Sigmoid colon (tissue), 7 donors: ENCODE results near the gene YWHAE. TPM values are rescaled to one million over a fixed set of nuclear protein-coding genes. Genes with fewer than 3 reads are reported as not detected.

ENCODE experiments used
- DNase-seq: peaks from one replicate; pipeline ENCODE4 v3.0.0-alpha.2; 2019
- H3K27ac ChIP-seq, 4 donors: fragments of 200-600 bp; sonication (generic); one replicate each; pipeline ENCODE4 v1.5.1; 2016 to 2019; ENCODE audit warnings: mild to moderate bottlenecking in 1 of 4
- H3K27me3 ChIP-seq, 3 donors: fragments of 200-600 bp; sonication (generic); one replicate each; pipeline ENCODE4 v1.5.1; 2019; ENCODE audit warnings: mild to moderate bottlenecking in 1 of 3
- H3K36me3 ChIP-seq, 4 donors: fragments of 200-600 bp; sonication (generic); one replicate each; pipeline ENCODE4 v1.5.1; 2016 to 2019
- H3K4me1 ChIP-seq, 4 donors: fragments of 200-600 bp; sonication (generic); one replicate each; pipeline ENCODE4 v1.5.1; 2017 to 2019
- H3K4me3 ChIP-seq, 4 donors: fragments of 200-600 bp; sonication (generic); one replicate each; pipeline ENCODE4 v1.5.1; 2017 to 2019; ENCODE audit warnings: mild to moderate bottlenecking in 2 of 4, moderate library complexity in 1 of 4
- H3K9me3 ChIP-seq, 4 donors: fragments of 200-600 bp in 3 of 4; sonication (generic) in 3 of 4; one replicate each; pipeline versions ENCODE4 v1.5.1 to v1.6.1; 2013 to 2019
- CTCF ChIP-seq, 4 experiments: fragments of 450-650 bp in 3 of 4; fragments of 200-600 bp in 1 of 4; IDR thresholded peaks; one replicate each; pipeline ENCODE4 v1.5.1; 2016 to 2019; ENCODE audit warnings: antibody characterized with exemption in 4 of 4, mild to moderate bottlenecking in 3 of 4, moderate library complexity in 2 of 4
- EP300 ChIP-seq, 4 donors: sonication (generic); formaldehyde crosslinking; IDR thresholded peaks; one replicate each; pipeline ENCODE4 v1.6.1; 2017; ENCODE audit warnings: antibody characterized with exemption in 4 of 4
- POLR2A ChIP-seq, 2 donors: fragments of 450-650 bp; IDR thresholded peaks; one replicate each; pipeline ENCODE4 v1.6.1; 2016; ENCODE audit warnings: antibody characterized with exemption in 2 of 2, mild to moderate bottlenecking in 2 of 2, moderate library complexity in 2 of 2
- POLR2AphosphoS5 ChIP-seq, 4 donors: sonication (generic); formaldehyde crosslinking; IDR thresholded peaks; one replicate each; pipeline ENCODE4 v1.6.1; 2017; ENCODE audit warnings: antibody characterized with exemption in 4 of 4
- WGBS, 2 donors: extraction: QIAGEN DNeasy Blood & Tissue Kit; methylation state at CpG; one replicate each; pipeline ENCODE4 v1.1.7; 2013; 5-methylcytosine and 5-hydroxymethylcytosine counted together
- intact Hi-C: fragments of 100-400 bp; cut with DNase I; formaldehyde crosslinking; loops from one replicate; pipeline ENCODE4 v1.15.1; 2023
- polyA plus RNA-seq, 3 donors: library from polyadenylated mRNA; stranded (reverse); fragments of 200-250 nt; gene quantifications; one replicate each; pipeline ENCODE4 v1.2.3, GENCODE V29; 2013
- total RNA-seq, 4 donors: library from RNA; depleted of rRNA; stranded (reverse); fragments of >200 nt; gene quantifications; one replicate each; pipeline ENCODE4 v1.1.0, GENCODE V29; 2016
- donor health status: healthy with polysubstance abuse.
- donor health status: Bipolar disorder and iron deficiency.
- donor health status: healthy.

YWHAE gene
- total and polyA plus RNA-seq, 7 donors: 312 to 507 (median 378) TPM

DNA sequence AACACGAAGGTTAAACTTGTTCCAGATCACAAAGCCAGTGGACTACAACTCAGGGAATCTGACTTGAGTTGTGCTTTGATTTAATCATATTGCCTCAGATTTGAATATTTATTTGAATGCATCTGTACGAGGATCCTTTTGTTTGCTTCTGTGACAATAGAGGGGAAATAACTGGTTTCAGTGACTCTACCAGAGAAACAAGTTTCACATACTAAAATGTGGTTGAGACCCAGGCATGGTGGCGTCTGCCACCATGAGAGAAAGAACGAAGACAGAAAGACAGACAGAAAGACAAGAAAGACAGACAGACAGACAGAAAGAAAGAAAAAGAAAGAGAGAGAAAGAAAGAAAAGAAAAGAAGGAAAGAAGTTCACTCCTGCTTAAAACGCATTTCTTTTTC, 24.0 kb downstream of the YWHAE start:
- H3K27ac ChIP-seq: peak overlapping the region; percentile 18 to 83 (median 74)
- H3K27me3 ChIP-seq: no peaks in the 10 kb centered on the region
- H3K4me1 ChIP-seq: peaks cover 0 to 100% (median 99%) of the 10 kb centered on the region in 4 donors
- TF ChIP-seq EP300 (IDR thresholded peaks at IDR 0.05): no peak
- no peak for TF ChIP-seq CTCF (IDR thresholded peaks at IDR 0.05)
- TF ChIP-seq POLR2AphosphoS5 (IDR thresholded peaks at IDR 0.05): no peak
- TF ChIP-seq POLR2A (IDR thresholded peaks at IDR 0.05): no peak
- intact Hi-C loops: no loop called here
- H3K36me3 ChIP-seq: no peaks in the 10 kb centered on the region
- H3K9me3 ChIP-seq: no peaks in the 10 kb centered on the region
- no peak for DNase-seq
- 37 to 44% methylated on average over 5 of the region's 5 CpGs for WGBS, 2 donors
- H3K4me3 ChIP-seq: no peak overlapping the region

- Histone ChIP-seq H3K36me3 (no peaks in the 10 kb centered on the region), H3K4me1 (peaks cover 0 to 100% (median 99%) of the 10 kb centered on the region in 4 donors), H3K9me3 (no peaks in the 10 kb centered on the region), H3K27me3 (no peaks in the 10 kb centered on the region), H3K4me3 (no peak overlapping the region), H3K27ac (peak overlapping the region in 3 of 4 donors; percentile 68 to 83 (median 79))
- intact Hi-C loops: no loop called here
- TF ChIP-seq POLR2A (IDR thresholded peaks at IDR 0.05) (no peak), POLR2AphosphoS5 (IDR thresholded peaks at IDR 0.05) (no peak), CTCF (IDR thresholded peaks at IDR 0.05) (no peak), EP300 (IDR thresholded peaks at IDR 0.05) (no peak)
- no peak for DNase-seq
- 28% methylated on average over 2 of the region's 2 CpGs for WGBS, 2 donors
Measured at GRCh38 chr17:1375615-1376014, 24.4 kb downstream of the YWHAE start.

GRCh38 chr17:1374431-1375177, 25.4 kb downstream of the YWHAE start:
- no peak for TF ChIP-seq CTCF (IDR thresholded peaks at IDR 0.05)
- TF ChIP-seq POLR2A (IDR thresholded peaks at IDR 0.05): no peak
- no peak for TF ChIP-seq EP300 (IDR thresholded peaks at IDR 0.05)
- intact Hi-C loops: no loop called here
- Histone ChIP-seq H3K4me3 (no peak overlapping the region), H3K27ac (peak overlapping the region in 3 of 4 donors; percentile 68 to 83 (median 79)), H3K27me3 (no peaks in the 10 kb centered on the region), H3K9me3 (no peaks in the 10 kb centered on the region), H3K36me3 (no peaks in the 10 kb centered on the region), H3K4me1 (peaks cover 0 to 100% (median 95%) of the 10 kb centered on the region in 4 donors)
- 59 to 62% methylated on average over 10 of the region's 10 CpGs for WGBS, 2 donors
- DNase-seq: no peak

DNA sequence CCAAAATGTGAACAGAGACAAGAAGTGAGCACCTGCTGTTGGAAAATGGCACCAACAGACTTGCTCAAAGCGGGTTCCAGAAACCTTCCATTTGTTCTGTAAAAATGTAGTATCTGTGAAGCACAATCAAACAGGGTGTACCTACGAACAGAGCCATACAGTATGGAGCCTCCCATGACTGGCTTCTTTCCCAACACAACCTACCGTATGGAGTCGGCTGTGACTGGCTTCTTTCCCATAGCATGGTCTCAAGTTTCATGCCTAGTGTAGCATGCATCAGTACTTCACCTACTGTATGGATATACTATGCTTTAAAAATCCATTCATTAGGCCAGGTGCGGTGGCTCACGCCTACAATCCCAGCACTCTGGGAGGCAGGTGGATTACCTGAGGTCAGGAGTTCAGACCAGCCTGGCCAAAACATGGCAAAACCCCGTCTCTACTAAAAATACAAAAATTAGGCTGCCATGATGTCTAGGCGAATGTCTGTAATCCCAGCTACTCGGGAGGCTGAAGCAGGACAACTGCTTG, 26.2 kb downstream of the YWHAE start:
- Histone ChIP-seq H3K4me3 (no peak overlapping the region), H3K27ac (peak overlapping the region in 3 of 4 donors; percentile 68 to 83 (median 79)), H3K27me3 (no peaks in the 10 kb centered on the region), H3K36me3 (no peaks in the 10 kb centered on the region), H3K9me3 (no peaks in the 10 kb centered on the region), H3K4me1 (peaks cover 0 to 100% (median 93%) of the 10 kb centered on the region in 4 donors)
- no peak for DNase-seq
- TF ChIP-seq POLR2A (IDR thresholded peaks at IDR 0.05): no peak
- TF ChIP-seq CTCF (IDR thresholded peaks at IDR 0.05): no peak
- TF ChIP-seq POLR2AphosphoS5 (IDR thresholded peaks at IDR 0.05): no peak
- no peak for TF ChIP-seq EP300 (IDR thresholded peaks at IDR 0.05)
- 68 to 71% methylated on average over 9 of the region's 9 CpGs for WGBS, 2 donors
- intact Hi-C loops: no loop called here
